GM12801 (cell line): Measurements from ENCODE around the gene ZMYND11.

Experiments
- TF ChIP-seq, protein P1 (sequence below): IDR thresholded peaks from one replicate; pipeline ENCODE4 v1.5.1; 2011; ENCODE audit warnings: control low read depth; ENCODE audit not compliant: insufficient read length; ENCODE audit errors: extremely low read depth

ZMYND11 gene

DNA sequence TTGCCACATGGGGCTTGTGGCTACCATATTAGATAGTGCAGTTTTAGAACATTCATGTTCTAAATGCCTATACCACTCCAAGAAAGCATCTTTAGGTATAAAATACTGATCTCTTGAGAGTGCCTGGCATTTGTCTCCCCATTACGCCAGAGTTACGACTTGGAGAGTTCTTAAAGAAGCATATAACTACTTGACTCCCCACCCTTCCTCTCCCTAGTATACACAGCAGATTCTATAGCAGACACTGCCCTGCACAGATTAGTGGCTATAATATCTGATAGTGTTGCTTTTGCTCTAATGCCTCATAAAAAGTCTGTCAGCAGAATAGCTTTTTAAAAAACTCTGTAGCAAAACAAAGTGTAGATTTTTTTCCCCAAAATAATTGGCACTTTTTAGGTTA lies 90.8 kb downstream of the ZMYND11 start:
- TF ChIP-seq, protein P1, sequence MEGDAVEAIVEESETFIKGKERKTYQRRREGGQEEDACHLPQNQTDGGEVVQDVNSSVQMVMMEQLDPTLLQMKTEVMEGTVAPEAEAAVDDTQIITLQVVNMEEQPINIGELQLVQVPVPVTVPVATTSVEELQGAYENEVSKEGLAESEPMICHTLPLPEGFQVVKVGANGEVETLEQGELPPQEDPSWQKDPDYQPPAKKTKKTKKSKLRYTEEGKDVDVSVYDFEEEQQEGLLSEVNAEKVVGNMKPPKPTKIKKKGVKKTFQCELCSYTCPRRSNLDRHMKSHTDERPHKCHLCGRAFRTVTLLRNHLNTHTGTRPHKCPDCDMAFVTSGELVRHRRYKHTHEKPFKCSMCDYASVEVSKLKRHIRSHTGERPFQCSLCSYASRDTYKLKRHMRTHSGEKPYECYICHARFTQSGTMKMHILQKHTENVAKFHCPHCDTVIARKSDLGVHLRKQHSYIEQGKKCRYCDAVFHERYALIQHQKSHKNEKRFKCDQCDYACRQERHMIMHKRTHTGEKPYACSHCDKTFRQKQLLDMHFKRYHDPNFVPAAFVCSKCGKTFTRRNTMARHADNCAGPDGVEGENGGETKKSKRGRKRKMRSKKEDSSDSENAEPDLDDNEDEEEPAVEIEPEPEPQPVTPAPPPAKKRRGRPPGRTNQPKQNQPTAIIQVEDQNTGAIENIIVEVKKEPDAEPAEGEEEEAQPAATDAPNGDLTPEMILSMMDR: no peak

DNA sequence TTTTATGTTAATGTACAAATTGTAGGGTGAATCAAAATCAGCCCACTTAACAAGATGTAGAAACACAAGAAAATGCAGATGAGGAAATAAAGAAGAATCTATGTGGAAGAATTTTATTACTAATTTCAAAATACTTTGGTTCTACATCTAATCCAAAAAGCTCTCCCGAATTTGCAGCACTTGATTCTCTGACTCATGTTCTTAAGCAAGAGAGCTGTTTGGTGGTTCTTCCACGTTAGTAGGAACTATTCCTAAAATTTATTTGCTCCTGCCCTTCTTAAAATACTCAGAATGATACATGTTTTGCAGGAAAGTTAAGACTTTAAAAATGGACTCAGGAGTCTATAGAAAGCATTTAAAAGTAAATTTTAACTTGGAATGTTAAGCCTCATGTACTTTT lies 91.8 kb downstream of the ZMYND11 start:
- TF ChIP-seq, protein P1: no peak

DNA sequence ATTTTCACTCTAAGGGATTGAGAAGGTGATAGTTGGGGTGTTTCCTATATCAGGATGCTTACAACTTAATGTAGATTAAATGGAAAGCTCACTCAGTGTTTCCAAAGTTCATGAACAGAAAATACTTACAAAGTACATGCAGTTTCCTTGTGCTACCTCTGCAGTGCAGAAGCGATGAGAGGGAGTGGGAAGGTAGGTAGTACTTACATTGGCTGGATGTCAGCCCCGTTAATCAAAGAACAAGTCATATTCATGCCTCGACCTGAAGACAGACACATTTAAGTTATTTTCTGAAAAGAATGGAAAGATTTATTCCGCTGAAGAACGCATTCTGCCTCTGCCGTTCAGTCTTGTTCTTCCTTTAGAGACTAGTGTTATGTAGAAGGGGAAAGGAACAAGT lies 93.1 kb downstream of the ZMYND11 start:
- TF ChIP-seq, protein P1: no peak

DNA sequence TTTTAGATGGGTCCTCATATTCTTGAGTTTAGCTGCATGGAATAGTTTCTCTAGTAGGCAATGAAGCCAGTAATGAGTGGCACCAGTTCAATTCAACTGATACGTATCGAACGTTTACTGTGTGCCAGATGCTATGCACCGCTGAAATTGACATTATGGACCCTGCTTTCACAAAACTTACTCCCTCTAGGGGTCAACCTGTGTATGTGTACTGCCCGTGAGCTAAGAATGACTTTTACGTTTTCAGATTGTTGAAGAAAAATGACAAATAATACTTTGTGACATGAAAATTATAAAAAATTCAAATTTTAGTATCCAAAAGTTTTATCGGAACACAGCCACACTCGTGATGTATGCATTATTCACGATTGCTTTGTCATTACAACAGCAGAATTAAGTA lies 95.5 kb downstream of the ZMYND11 start:
- TF ChIP-seq, protein P1: no peak

DNA sequence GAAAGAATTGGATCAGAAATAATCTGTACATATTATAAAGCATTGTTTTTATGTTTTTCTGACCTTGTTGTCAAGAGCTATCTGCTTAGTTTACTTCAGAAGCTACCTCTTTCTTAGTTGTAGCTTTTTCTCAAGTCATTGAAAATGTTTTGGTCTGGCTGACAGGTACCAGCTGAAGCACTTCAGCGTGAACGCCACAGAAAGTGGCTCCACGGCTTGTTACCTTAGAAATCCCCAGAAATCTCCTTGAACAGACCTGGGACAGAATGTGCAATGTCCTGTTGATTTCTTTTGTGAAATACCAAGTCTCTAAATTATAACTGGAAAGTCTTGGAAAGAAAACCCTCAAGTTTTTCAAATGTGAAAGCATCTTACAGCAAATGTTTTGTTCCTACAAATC lies 96.8 kb downstream of the ZMYND11 start:
- TF ChIP-seq, protein P1: no peak

DNA sequence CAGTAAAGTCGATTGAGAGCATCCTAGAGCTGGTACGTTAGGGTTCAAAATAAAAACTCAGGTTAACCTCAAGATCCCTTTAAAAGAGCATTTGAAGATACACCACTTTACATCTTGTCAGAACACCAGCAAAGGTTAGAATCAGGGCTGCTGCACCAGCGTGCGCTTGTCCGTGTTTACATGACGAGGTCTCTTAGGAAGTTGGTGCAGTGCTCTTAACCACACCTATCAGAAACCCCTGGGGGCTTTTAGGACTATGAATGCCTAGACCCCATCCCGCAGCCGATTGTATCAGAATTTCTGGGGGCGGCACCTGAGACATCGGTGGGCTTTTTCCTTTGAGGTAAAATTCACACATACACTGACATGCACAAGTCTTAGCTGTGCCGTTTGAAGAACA lies 97.6 kb downstream of the ZMYND11 start:
- TF ChIP-seq, protein P1: no peak

DNA sequence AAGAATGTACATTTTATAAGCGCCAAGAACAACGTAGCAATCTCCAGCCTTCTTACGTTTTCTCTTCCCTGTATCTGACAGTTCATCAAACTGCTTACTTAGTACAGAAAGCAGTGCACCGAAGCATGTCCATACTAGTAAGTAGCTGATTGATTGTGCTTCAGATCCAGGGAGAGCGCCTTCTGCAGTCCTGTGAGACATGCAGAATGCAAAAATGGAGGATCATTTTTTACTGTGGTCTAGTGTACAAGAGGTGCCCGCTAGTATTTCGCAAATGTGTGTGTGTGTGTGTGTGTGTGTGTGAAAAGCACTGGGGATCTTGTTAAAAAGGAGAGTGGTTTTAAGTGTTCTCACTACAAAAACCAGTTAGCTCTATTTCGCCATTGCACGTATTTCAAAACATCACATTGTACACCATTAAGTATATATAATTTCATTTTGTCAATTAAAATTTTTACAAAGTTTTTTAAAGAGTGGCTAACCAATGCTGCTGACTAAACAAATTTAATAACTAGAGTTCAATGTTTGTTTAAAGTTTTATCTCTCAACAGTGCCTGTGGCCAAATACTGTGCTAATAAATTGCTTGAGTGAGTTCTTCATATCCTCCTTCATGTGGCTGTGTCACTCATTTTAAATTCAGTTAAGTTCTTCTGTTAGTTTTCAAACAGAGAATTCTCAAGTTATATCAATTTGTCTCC lies 99.6 kb downstream of the ZMYND11 start:
- TF ChIP-seq, protein P1: no peak
